ENCODE measurements around the gene BICRAL. TPM values are rescaled to one million over a fixed set of nuclear protein-coding genes. Genes with fewer than 3 reads are reported as not detected.
"Not testable (repeated sequence)": the region's sequence is repeated elsewhere in the genome, so short reads cannot be mapped to it uniquely, and the experiment has no call there.

Gene BICRAL
- total RNA-seq, 1 donor from 2014 or later, result 6.2 TPM

DNA sequence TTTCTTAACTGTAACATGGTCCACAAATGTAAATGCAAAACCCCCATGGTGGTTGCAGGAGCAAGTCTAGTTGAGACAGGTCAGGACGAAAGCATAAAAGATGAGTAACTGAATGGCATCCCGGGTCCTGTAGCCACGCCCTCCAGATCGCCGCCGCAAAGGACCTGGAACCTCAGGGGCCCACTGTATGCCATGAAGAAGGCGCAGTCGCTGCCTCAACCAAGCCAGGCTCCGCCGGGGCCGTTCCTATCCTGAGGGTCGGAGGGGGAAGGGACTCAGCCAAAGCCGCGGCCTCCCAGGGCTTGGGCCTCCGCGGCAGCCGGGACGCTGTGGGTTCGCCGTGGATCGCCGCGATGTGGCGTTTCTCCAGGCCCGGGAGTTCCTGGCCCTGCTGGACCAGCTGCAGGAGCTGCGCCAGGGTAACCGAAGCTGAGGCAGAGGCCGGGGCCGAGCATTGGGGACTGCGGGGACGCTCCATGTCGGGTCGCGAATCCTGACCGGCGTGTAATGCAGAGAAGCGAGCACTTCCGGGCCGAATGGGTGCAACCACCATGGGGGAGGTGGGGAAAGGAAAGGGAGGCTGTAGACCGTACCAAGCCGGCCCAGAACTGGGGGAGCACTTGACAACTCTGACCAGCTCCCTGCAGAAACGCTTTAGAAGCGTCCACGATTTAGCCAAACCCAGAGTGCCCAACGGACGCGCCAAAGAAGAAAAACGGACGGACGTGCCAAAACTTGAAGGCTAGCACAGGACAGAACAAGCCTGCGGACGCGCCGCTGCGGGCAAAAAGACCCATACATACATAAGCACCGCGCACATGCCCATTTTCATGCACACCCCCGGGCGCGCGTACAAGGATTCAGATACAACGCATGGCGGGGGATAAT is 108.7 kb downstream of the BICRAL start:
- peak; percentile 90 for DNase-seq (ENCODE audit: low read depth, low spot score)
- peak overlapping the region; percentile 92 for H3K27ac Mint-ChIP-seq (ENCODE audit: unreplicated experiment)
- peaks cover 8% of the 10 kb centered on the region for H3K36me3 Mint-ChIP-seq (ENCODE audit: low read depth)
- TF ChIP-seq, protein P1, sequence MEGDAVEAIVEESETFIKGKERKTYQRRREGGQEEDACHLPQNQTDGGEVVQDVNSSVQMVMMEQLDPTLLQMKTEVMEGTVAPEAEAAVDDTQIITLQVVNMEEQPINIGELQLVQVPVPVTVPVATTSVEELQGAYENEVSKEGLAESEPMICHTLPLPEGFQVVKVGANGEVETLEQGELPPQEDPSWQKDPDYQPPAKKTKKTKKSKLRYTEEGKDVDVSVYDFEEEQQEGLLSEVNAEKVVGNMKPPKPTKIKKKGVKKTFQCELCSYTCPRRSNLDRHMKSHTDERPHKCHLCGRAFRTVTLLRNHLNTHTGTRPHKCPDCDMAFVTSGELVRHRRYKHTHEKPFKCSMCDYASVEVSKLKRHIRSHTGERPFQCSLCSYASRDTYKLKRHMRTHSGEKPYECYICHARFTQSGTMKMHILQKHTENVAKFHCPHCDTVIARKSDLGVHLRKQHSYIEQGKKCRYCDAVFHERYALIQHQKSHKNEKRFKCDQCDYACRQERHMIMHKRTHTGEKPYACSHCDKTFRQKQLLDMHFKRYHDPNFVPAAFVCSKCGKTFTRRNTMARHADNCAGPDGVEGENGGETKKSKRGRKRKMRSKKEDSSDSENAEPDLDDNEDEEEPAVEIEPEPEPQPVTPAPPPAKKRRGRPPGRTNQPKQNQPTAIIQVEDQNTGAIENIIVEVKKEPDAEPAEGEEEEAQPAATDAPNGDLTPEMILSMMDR (conservative IDR thresholded peaks at IDR 0.05), result no peak
- H3K27me3 Mint-ChIP-seq (ENCODE audit: low read depth), result no peaks in the 10 kb centered on the region
- H3K9me3 Mint-ChIP-seq, result no peaks in the 10 kb centered on the region
- H3K4me3 Mint-ChIP-seq, result peak overlapping the region; percentile 93
- peaks cover 24% of the 10 kb centered on the region for H3K4me1 Mint-ChIP-seq

DNA sequence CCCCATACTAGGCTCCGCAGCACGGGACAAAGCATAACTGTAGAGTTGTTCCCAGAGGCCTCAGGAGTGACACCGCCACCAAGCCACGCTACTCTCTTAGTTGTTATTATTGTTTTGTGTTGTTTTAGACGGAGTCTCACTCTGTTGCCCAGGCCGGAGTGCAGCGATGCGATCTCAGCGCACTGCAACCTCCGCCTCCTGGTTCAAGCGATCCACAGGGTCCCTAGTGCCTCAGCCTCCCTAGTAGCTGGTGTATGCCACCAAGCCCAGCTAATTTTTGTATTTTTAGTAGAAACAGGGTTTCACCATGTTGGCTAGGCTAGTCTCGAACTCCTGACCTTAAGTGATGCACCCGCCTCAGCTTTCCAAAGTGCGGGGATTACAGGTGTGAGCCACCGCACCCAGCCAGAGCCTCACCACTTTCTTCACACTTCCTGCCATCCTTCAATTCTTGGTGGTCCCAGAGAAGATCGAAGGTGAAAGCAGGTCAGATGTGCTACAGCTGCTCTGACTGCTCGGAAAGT is 109.4 kb downstream of the BICRAL start:
- peaks cover 1% of the 10 kb centered on the region for H3K36me3 Mint-ChIP-seq (ENCODE audit: low read depth)
- no peaks in the 10 kb centered on the region for H3K27me3 Mint-ChIP-seq (ENCODE audit: low read depth)
- peak overlapping the region; percentile 93 for H3K4me3 Mint-ChIP-seq
- H3K27ac Mint-ChIP-seq (ENCODE audit: unreplicated experiment), result peak overlapping the region; percentile 92
- H3K9me3 Mint-ChIP-seq, result no peaks in the 10 kb centered on the region
- no peak for DNase-seq (ENCODE audit: low read depth, low spot score)
- TF ChIP-seq, protein P1 (conservative IDR thresholded peaks at IDR 0.05), result no peak
- H3K4me1 Mint-ChIP-seq, result peaks cover 24% of the 10 kb centered on the region

DNA sequence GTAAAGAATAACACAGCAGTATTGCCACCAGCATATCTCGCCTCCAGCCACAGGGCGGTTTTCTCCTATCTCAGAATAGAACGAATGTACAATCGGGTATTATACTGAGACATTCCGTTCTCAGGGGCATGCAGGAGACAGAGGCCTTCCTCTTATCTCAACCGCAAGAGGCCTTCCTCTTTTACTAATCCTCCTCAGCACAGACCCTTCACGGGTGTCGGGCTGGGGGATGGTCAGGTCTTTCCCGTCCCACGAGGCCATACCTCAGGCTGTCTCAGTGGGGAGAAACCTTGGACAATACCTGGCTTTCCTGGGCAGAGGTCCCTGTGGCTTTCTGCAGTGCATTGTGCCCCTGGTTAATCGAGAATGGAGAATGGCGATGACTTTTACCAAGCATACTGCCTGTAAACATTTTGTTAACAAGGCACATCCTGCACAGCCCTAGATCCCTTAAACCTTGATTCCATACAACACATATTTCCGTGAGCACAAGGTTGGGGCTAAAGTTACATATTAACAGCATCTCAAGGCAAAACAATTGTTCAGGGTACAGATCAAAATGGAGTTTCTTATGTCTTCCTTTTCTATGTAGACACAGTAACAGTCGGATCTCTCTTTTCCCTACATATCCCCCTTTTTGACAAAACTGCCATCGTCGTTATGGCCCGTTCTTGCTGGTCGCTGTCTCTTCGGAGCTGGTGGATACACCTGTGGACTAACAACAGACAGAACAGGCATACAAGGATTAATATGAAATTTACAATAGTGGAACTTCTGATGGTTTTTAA is 112.4 kb downstream of the BICRAL start:
- not testable (repeated sequence) for H3K27ac Mint-ChIP-seq (ENCODE audit: unreplicated experiment); H3K9me3 Mint-ChIP-seq; H3K27me3 Mint-ChIP-seq (ENCODE audit: low read depth); DNase-seq (ENCODE audit: low read depth, low spot score); H3K36me3 Mint-ChIP-seq (ENCODE audit: low read depth)
- Mint-ChIP-seq H3K4me1 (peaks cover 24% of the 10 kb centered on the region), H3K4me3 (peak overlapping the region; percentile 12)

DNA sequence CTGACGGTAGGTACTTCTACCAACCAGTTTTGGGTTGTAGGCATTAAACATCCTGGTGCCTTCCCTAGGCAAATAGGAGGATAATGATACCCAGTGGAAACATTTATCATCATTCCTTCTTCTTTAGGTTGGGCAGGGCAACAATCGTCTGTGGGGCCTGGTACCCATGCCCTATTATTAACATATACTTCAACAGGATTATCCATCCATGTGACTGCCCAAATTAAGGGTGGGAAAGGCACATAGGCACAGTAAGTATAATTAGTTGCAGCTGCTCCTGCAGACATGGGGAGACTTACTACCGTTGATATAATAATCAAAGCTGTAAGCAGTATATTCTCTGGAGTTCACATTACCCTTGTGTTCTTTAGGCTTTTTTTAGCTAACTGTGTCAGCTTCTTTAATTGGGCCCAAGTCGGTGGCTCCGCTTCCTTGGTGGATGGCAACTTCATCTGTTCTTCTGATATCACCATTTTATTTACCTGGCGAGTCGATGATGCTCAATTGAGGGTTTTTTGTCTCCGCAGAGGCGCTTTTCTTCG is 114.4 kb downstream of the BICRAL start:
- Mint-ChIP-seq H3K4me1 (peaks cover 10% of the 10 kb centered on the region), H3K9me3 (no peaks in the 10 kb centered on the region), H3K27ac (ENCODE audit: unreplicated experiment) (no peak overlapping the region), H3K4me3 (no peak overlapping the region), H3K27me3 (ENCODE audit: low read depth) (peaks cover 2% of the 10 kb centered on the region), H3K36me3 (ENCODE audit: low read depth) (no peaks in the 10 kb centered on the region)
- TF ChIP-seq, protein P1 (conservative IDR thresholded peaks at IDR 0.05), result no peak
- no peak for DNase-seq (ENCODE audit: low read depth, low spot score)

DNA sequence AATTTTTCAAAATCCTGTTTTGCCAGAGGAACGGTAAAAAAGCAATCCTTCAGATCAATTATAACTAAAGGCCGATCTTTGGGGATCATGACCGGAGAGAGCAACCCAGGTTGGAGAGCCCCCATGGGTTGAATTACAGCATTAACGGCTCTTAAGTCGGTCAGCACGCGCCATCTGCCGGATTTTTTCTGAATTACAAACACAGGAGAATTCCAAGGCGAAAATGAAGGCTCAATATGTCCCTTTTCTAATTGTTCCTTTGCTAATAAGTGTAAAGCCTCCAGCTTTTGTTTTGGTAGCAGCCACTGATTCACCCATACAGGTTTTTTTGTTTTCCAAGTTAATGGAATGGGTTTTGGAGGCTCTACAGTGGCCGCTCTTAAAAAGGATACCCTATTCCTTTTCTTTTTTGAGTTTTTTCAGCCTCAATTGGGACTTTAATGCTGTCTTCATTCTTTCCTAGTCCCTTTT is 117.1 kb downstream of the BICRAL start:
- DNase-seq (ENCODE audit: low read depth, low spot score), result peak; percentile 80
- H3K27ac Mint-ChIP-seq (ENCODE audit: unreplicated experiment), result no peak overlapping the region
- TF ChIP-seq, protein P1 (conservative IDR thresholded peaks at IDR 0.05), result peak; percentile 77
- no peaks in the 10 kb centered on the region for H3K36me3 Mint-ChIP-seq (ENCODE audit: low read depth)
- H3K4me3 Mint-ChIP-seq, result peak overlapping the region; percentile 25
- peaks cover 2% of the 10 kb centered on the region for H3K27me3 Mint-ChIP-seq (ENCODE audit: low read depth)
- H3K9me3 Mint-ChIP-seq, result no peaks in the 10 kb centered on the region
- H3K4me1 Mint-ChIP-seq, result peaks cover 5% of the 10 kb centered on the region
